GM19467 (cell line): Measurements from ENCODE around the gene SORBS1.

Experiments
- ATAC-seq: cut with Tn5 transposase; IDR thresholded peaks from one replicate; pipeline ENCODE4 v1.9.1; 2021; ENCODE audit warnings: mild to moderate bottlenecking, moderate library complexity; ENCODE audit not compliant: unreplicated experiment

The SORBS1 gene

GRCh38 chr10:95416270-95416669 lies 144.9 kb downstream of the SORBS1 start:
- ATAC-seq = no peak

DNA sequence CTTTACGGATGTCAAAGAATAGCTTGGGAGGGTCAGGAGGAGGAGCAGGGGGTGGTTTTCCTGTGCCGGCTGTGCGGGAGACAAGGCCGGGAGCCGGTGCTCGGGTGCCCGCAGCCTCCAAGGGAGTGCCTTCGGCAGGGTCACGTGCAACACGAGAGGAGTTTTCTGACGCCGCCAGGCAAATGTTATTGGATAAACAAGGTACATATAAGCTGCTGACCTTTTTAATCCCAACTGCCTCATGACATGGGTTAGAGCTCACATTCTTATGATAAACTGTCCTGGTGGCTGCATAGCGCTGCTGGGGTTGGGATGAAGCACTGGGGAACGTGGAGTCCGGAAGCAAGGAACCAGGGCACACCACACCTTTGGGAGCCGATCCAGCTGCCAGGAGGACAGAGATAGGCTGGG lies 145.5 kb downstream of the SORBS1 start:
- ATAC-seq = no peak

GRCh38 chr10:95414844-95415485 lies 146.2 kb downstream of the SORBS1 start:
- no peak for ATAC-seq

- ATAC-seq = no peak
Measured at GRCh38 chr10:95414016-95414830, 146.9 kb downstream of the SORBS1 start.

DNA sequence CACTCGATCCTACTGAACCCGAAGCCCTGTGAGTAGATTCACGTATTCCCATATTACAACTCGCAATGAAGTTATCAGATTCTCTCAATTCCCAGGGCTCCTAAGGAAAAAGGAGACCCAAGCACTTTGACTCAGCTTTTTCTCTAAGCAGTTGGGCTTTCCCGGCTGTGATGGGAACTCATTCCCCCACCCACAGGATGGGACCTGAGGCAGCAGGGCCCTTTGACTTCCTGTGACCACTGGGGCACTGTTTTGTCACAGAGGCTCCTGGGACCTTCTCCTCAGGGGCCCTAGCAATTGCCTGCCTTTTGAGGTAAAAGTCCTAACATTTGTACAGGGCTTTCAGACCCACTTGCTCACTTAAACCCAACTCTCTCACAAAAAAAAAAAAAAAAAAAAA lies 147.6 kb downstream of the SORBS1 start:
- ATAC-seq = no peak

DNA sequence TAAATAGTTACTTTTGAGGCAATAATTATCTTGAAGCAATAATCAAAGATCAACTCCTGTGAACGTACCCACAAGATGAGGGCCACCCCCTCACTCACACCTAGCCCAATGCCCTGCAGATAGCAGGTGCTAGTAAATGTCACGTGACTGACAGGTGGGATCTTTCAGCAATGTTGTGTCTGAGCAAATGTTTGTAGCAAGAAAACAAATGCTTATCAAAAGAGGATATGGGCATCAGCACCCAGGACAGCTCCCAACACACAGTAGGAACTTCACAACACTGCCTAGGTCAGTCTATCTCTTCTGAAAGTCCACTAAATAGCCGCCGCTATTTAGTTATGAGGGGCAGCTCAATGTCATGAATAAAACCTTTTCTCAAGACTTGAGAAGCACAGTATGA lies 149.5 kb downstream of the SORBS1 start:
- no peak for ATAC-seq

DNA sequence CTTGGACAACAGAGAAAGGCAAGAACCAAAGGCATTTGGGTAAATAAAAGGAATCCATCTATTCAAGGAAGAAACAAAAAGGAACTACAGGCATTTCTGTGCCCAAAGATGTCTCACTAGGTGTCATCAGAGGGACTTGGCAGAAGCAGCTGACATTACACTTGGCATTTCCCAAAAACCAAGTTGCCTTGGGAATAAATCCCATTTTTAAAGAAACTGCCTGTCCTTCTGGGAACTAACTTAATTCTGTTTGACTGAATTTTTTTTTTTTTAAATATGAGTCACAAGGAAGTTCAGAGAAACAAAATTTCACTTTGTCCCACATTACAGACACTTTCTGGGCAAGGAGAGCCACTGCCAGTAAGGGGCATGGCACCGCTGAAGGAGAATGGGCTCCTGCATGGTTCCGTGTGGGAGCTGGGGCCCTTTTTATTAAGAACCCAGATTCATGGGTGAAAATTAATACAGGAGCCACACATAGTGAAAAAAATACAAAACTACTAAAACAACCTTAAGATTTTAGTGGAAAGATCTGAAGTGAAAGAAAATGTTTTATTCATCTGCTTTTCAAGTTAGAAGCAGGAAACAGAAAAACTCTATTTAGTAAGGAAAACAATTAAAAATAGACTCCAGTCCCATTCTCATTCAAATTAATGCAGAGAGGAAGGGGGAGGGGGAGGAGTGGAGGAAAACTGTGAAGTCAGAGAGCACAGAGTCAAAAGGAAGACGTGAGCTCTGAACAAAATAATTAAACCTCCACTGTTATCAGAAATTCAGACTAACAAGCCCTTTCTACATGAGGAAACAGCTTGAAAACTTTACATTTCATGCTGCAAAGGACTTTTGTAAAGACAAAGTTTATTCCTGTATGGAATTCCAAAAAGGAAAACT lies 151.9 kb downstream of the SORBS1 start:
- no peak for ATAC-seq

DNA sequence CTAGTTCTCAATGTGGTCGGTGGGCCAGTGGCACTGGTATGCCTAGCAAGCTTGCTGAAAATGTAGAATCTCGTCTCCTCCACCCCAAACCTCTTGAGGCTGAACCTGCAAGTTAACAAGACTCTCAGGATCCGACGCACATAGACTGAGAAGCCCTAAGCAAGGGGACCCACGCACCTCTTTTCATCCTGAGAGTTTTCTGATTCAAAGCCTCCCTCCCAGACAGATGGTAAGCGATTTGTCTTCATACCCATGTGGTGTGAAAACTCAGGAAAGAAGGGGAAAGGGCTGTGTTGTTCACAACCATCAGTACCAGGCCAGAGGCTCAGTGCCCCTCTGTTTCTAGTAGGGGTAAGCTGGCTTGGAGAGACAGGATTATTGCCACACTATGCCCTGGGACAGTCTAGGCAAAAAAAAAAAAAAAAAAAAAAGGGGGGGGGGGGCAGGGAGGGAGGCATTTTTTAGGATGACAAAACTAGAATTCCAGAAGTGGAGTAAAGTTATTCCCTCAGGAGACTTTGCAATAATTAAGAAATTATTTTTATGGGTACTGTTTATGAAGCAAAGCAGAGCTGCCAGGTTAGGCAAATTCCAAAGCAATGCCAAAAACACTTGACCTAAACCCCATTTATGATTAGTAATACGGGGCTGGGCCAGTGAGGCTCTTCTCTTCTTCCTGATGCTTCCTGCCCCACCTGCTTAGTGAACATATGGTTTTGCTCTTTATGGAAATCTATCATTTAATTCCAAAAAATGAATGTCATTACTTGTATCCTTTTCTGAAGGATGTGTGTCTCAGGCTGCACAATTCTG lies 152.8 kb downstream of the SORBS1 start:
- ATAC-seq = no peak

- no peak for ATAC-seq
Measured at GRCh38 chr10:95407546-95407945, 153.6 kb downstream of the SORBS1 start.

GRCh38 chr10:95406651-95407280 lies 154.4 kb downstream of the SORBS1 start:
- no peak for ATAC-seq

DNA sequence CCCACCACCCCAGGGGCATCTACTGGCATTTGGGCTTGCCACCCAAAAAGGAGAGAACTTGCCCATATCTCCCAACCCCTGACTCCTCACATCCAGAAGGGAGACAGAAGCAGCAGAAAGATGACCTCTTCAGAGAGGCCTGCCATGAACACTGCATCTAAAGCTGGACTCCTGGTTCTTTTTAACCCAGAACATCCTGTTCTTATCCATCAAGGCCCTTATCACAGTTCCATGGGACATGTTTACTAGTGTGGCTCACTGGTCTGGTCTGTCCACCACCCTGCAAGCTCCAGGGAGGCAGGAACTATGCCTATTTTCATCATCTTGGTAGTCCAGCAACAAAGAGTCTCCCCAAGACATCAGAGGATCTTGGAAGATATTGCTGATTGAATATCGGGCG lies 155.5 kb downstream of the SORBS1 start:
- ATAC-seq = no peak

GRCh38 chr10:95404864-95405263 lies 156.3 kb downstream of the SORBS1 start:
- ATAC-seq = no peak

DNA sequence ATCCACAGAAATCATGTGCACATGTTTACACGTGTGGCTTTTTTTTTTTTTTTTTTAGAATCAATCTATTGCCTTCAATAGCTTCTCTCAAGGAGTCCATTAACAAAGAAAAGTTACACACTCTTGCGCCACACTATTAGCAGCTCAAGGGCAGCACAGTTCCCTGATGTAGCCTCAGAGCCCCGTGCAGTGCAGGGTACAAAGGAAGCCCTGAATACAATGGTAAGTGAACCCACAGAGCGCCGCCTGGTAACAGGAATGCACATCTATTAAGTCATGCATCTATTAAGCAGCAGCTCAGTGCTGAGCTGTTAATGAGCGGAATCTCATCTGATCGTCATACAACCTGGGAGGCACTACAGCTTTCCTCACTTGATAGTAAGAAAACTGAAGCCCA lies 156.7 kb downstream of the SORBS1 start:
- no peak for ATAC-seq

GRCh38 chr10:95403700-95404461 lies 157.3 kb downstream of the SORBS1 start:
- ATAC-seq = no peak

- no peak for ATAC-seq
Measured at GRCh38 chr10:95401704-95402469, 159.3 kb downstream of the SORBS1 start.

- ATAC-seq = no peak
Measured at GRCh38 chr10:95400787-95401186, 160.4 kb downstream of the SORBS1 start.

DNA sequence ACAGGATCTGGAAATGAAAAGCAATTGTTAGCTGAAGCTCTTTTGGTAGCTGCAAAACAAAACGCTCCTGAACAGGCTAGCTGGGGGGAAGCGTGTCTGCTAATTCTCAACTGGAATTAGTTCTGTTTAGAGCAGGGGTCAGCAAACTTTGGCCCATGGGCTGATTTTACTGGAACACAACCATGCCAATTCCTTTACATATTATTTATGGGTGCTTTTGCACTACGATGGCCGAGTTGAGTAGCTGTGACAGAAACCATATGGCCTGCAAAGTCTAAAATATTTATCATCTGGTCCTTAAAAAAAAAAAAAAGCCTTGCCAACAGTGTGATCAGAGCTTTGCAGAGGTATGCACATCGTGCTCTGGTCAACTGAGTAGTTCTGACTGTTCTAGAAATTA lies 162.0 kb downstream of the SORBS1 start:
- ATAC-seq = no peak

GRCh38 chr10:95397747-95398146 lies 163.4 kb downstream of the SORBS1 start:
- no peak for ATAC-seq

GRCh38 chr10:95395947-95396449 lies 165.2 kb downstream of the SORBS1 start:
- no peak for ATAC-seq
